Measurements from ENCODE around the gene RAD51B. TPM values are rescaled to one million over a fixed set of nuclear protein-coding genes. Genes with fewer than 3 reads are reported as not detected.

Gene RAD51B
- total RNA-seq, 1 experiment from 2014 or later = 14.2 TPM

DNA sequence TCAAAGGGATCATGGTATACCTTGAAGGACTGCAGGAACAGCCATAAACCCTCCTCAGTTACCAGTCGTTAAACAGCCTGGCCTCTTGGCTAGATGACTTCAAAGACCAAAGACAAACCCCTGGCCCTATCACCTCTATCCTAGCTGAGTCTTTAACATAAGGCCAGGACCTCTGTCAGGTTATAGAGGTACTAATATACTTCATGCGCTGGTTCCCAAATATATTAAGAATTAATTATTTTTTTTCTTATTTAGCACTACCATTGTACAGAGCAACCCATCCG lies 459.8 kb downstream of the RAD51B start:
- Mint-ChIP-seq H3K9me3 (no peaks in the 10 kb centered on the region), H3K4me1 (peaks cover 26% of the 10 kb centered on the region), H3K36me3 (no peaks in the 10 kb centered on the region), H3K4me3 (no peak overlapping the region), H3K27ac (no peak overlapping the region), H3K27me3 (ENCODE audit: low read depth) (peaks cover under 1% of the 10 kb centered on the region; the same call in 1 of the 2 replicates)
- TF ChIP-seq OVOL2 (CRISPR knock-in tag; IDR thresholded peaks at IDR 0.05; ENCODE audit: borderline replicate concordance) = no peak
- TF ChIP-seq ZNF317 (CRISPR knock-in tag; IDR thresholded peaks at IDR 0.05; ENCODE audit: borderline replicate concordance, low read depth) = no peak
- no peak for TF ChIP-seq GRHL2 (CRISPR knock-in tag; IDR thresholded peaks at IDR 0.05; ENCODE audit: insufficient replicate concordance, severe bottlenecking)
- no peak for TF ChIP-seq JAZF1 (CRISPR knock-in tag; IDR thresholded peaks at IDR 0.05)
- TF ChIP-seq NFATC4 (CRISPR knock-in tag; IDR thresholded peaks at IDR 0.05) = no peak
- TF ChIP-seq USF1 (CRISPR knock-in tag; IDR thresholded peaks at IDR 0.05) = no peak
- no peak for TF ChIP-seq NR2C2 (CRISPR knock-in tag; IDR thresholded peaks at IDR 0.05)
- TF ChIP-seq NFYB (CRISPR knock-in tag; conservative IDR thresholded peaks at IDR 0.05; ENCODE audit: low read depth) = no peak
- no peak for TF ChIP-seq SP1 (CRISPR knock-in tag; conservative IDR thresholded peaks at IDR 0.05)
- no peak for TF ChIP-seq TCF7 (CRISPR knock-in tag; IDR thresholded peaks at IDR 0.05; ENCODE audit: low read depth)
- ChIA-PET CTCF (no interaction called here), POLR2A (no interaction called here)
- DNase-seq (ENCODE audit: low spot score) (no peak), ATAC-seq (no peak)

- no peaks in the 10 kb centered on the region for H3K9me3 Mint-ChIP-seq
- POLR2A ChIA-PET = no interaction called here
- CTCF ChIA-PET = no interaction called here
Measured at GRCh38 chr14:68279777-68280233, 460.2 kb downstream of the RAD51B start.

More at GRCh38 chr14:68279777-68280233, 460.2 kb downstream of the RAD51B start:
- TF ChIP-seq ESRRA (CRISPR knock-in tag; IDR thresholded peaks at IDR 0.05; ENCODE audit: borderline replicate concordance) (no peak), NFATC4 (CRISPR knock-in tag; IDR thresholded peaks at IDR 0.05) (no peak), NFYB (CRISPR knock-in tag; conservative IDR thresholded peaks at IDR 0.05; ENCODE audit: low read depth) (no peak), JAZF1 (CRISPR knock-in tag; IDR thresholded peaks at IDR 0.05) (no peak), HMGXB4 (CRISPR knock-in tag; IDR thresholded peaks at IDR 0.05) (no peak), FOXJ3 (CRISPR knock-in tag; IDR thresholded peaks at IDR 0.05; ENCODE audit: borderline replicate concordance) (no peak), ZBTB21 (CRISPR knock-in tag; IDR thresholded peaks at IDR 0.05; ENCODE audit: borderline replicate concordance) (no peak), FOXP1 (CRISPR knock-in tag; IDR thresholded peaks at IDR 0.05; ENCODE audit: borderline replicate concordance) (no peak), ZNF512 (CRISPR knock-in tag; IDR thresholded peaks at IDR 0.05; ENCODE audit: borderline replicate concordance) (no peak), ZSCAN18 (CRISPR knock-in tag; IDR thresholded peaks at IDR 0.05) (no peak), ZNF671 (CRISPR knock-in tag; IDR thresholded peaks at IDR 0.05) (no peak), ZNF396 (CRISPR knock-in tag; IDR thresholded peaks at IDR 0.05; ENCODE audit: borderline replicate concordance) (no peak), ATF3 (CRISPR knock-in tag; conservative IDR thresholded peaks at IDR 0.05) (no peak), OVOL2 (CRISPR knock-in tag; IDR thresholded peaks at IDR 0.05; ENCODE audit: borderline replicate concordance) (no peak), ZNF416 (CRISPR knock-in tag; IDR thresholded peaks at IDR 0.05) (no peak), MXD4 (CRISPR knock-in tag; IDR thresholded peaks at IDR 0.05; ENCODE audit: borderline replicate concordance) (no peak), NR3C1 (CRISPR knock-in tag; conservative IDR thresholded peaks at IDR 0.05; ENCODE audit: low read depth) (no peak), SMAD3 (CRISPR knock-in tag; IDR thresholded peaks at IDR 0.05; ENCODE audit: borderline replicate concordance) (no peak)
- TF ChIP-seq, protein P1, sequence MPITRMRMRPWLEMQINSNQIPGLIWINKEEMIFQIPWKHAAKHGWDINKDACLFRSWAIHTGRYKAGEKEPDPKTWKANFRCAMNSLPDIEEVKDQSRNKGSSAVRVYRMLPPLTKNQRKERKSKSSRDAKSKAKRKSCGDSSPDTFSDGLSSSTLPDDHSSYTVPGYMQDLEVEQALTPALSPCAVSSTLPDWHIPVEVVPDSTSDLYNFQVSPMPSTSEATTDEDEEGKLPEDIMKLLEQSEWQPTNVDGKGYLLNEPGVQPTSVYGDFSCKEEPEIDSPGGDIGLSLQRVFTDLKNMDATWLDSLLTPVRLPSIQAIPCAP (CRISPR knock-in tag; IDR thresholded peaks at IDR 0.05) = no peak
- Mint-ChIP-seq H3K27me3 (ENCODE audit: low read depth) (no peaks in the 10 kb centered on the region), H3K4me3 (no peak overlapping the region), H3K27ac (no peak overlapping the region), H3K36me3 (no peaks in the 10 kb centered on the region), H3K4me1 (peaks cover 27% of the 10 kb centered on the region)
- no peak for DNase-seq (ENCODE audit: low spot score)
- ATAC-seq = no peak
